ENCODE results near the gene DMRTA2. TPM values are rescaled to one million over a fixed set of nuclear protein-coding genes. Genes with fewer than 3 reads are reported as not detected.

The DMRTA2 gene
- total and polyA plus RNA-seq, 4 donors, result 0.05 to 0.61 TPM; not detected in 2

DNA sequence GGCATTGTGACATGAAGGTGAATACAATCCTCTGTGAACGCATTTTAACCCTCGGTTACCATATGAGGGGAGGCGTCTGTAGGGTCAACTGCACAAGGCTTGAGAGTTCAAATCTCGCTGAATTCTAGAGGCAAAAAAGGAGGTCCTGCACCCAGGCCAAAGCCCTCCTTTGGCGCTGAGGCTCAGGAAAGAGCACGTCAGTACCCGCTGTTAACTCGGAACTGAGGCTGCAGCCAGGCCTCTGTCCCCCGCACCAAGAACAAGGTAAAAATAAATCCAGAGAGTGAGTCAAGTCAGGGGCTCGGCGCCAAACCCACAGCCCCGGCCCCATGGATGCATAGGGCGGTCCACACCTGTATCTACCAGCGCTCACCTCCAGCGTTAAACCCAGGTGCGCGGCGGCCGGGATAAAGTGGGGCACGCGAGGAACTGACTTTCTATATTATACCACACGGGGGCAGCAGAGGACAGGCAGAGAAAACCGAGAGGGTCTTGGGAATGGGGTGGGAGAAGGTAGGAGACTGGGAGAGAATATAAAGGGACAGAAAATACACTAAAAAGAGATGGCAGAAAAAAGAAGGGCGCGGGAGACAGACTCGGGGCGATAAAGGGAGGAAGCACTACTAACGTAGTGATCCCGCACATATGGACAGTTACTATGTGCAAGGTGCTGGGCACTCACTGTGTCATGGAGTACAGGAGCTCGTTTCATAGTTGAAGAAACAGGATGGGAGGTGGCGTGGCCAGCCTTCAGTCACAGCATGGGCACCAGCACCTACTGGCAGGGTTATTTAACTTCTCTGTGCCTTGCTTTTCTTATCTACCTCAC, 54.9 kb downstream of the DMRTA2 start:
- H3K27ac ChIP-seq (ENCODE audit: low read depth, low read length), result no peak overlapping the region
- peaks cover 16% of the 10 kb centered on the region for H3K27me3 ChIP-seq (ENCODE audit: control insufficient read depth, insufficient read depth, low read length)
- no peaks in the 10 kb centered on the region for H3K36me3 ChIP-seq (ENCODE audit: control insufficient read depth, insufficient read depth, low read length)
- H3K9me3 ChIP-seq (ENCODE audit: control insufficient read depth, insufficient read depth, low read length), result no peaks in the 10 kb centered on the region
- WGBS (ENCODE audit: insufficient coverage), result 20% methylated on average over 24 of the region's 31 CpGs
- H3K4me3 ChIP-seq (ENCODE audit: low read depth, low read length), result no peak overlapping the region
- peaks cover 8% of the 10 kb centered on the region for H3K4me1 ChIP-seq (ENCODE audit: control insufficient read depth, insufficient read depth, low read length)
- DNase-seq (ENCODE audit: low read depth in 4 of 6, low spot score in 6 of 6), result peak in 5 of 6 donors; percentile 18 to 90 (median 47)
